Lower leg skin (tissue), 4 donors: ENCODE data around the gene PSME3. TPM values are rescaled to one million over a fixed set of nuclear protein-coding genes. Genes with fewer than 3 reads are reported as not detected.
"Not testable (repeated sequence)": the region's sequence is repeated elsewhere in the genome, so short reads cannot be mapped to it uniquely, and the experiment has no call there.

Source experiments
- DNase-seq, 2 donors: peaks; one replicate each; pipeline ENCODE4 v3.0.0-alpha.2; 2019; ENCODE audit warnings: low spot score in 2 of 2
- H3K4me3 ChIP-seq: fragments of 200-600 bp; sonication (generic); 2 replicates; pipeline ENCODE4 v1.5.1; 2017; ENCODE audit warnings: mild to moderate bottlenecking, low read depth; ENCODE audit not compliant: poor library complexity, severe bottlenecking
- POLR2A ChIP-seq, 2 donors: fragments of 450-650 bp; IDR thresholded peaks; one replicate each; pipeline ENCODE4 v1.6.1; 2016 to 2017; ENCODE audit warnings: antibody characterized with exemption in 2 of 2, mild to moderate bottlenecking in 1 of 2, moderate library complexity in 1 of 2
- WGBS, 2 donors: methylation state at CpG; one replicate each; pipeline ENCODE4 v1.1.5; 2018; 5-methylcytosine and 5-hydroxymethylcytosine counted together
- intact Hi-C: fragments of 100-400 bp; cut with DNase I; formaldehyde crosslinking; loops from one replicate; pipeline ENCODE4 v1.15.0; 2023; ENCODE audit warnings: low total_unique reads
- total RNA-seq, 4 donors: library from RNA; depleted of rRNA; stranded (reverse); fragments of >200 nt; gene quantifications; one replicate each; pipeline ENCODE4 v1.1.0, GENCODE V29; 2016
- TF ChIP-seq, protein P1 (sequence below), 3 donors: fragments of 450-650 bp; IDR thresholded peaks; one replicate each; pipeline ENCODE4 v1.5.1; 2016; ENCODE audit warnings: antibody characterized with exemption in 3 of 3, mild to moderate bottlenecking in 3 of 3, moderate library complexity in 2 of 3

PSME3 gene
- total RNA-seq, 4 donors from 2014 or later, result 56.2 to 82.0 (median 75.1) TPM

DNA sequence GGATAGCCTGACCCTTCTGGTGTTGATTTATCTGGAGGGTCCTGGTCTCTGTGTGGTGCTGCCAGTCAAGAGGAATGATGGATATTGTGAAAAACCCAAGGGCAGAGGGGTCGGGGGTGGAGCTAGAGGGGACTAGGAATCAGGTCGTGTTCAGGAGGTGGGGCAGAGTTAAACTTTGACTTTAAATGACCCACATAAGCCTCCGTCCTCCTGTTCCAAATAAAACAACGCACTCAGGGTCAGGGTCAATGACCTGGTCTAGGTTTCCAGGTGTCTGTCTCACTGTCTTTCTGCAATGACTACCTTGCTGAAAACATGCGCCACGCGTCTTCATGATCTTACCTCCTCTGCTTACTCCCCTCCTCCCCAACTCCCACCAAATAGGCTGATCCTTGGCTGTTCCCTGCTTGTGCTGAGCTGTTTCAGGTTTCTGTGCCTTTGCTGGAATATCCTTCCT is 32.5 kb downstream of the PSME3 start:
- 76 to 79% methylated on average over 7 of the region's 7 CpGs for WGBS, 2 donors
- no peak overlapping the region for H3K4me3 ChIP-seq
- TF ChIP-seq, protein P1, sequence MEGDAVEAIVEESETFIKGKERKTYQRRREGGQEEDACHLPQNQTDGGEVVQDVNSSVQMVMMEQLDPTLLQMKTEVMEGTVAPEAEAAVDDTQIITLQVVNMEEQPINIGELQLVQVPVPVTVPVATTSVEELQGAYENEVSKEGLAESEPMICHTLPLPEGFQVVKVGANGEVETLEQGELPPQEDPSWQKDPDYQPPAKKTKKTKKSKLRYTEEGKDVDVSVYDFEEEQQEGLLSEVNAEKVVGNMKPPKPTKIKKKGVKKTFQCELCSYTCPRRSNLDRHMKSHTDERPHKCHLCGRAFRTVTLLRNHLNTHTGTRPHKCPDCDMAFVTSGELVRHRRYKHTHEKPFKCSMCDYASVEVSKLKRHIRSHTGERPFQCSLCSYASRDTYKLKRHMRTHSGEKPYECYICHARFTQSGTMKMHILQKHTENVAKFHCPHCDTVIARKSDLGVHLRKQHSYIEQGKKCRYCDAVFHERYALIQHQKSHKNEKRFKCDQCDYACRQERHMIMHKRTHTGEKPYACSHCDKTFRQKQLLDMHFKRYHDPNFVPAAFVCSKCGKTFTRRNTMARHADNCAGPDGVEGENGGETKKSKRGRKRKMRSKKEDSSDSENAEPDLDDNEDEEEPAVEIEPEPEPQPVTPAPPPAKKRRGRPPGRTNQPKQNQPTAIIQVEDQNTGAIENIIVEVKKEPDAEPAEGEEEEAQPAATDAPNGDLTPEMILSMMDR (IDR thresholded peaks at IDR 0.05), result no peak
- TF ChIP-seq POLR2A (IDR thresholded peaks at IDR 0.05), result no peak
- DNase-seq, result no peak
- intact Hi-C loops, result no loop called here

DNA sequence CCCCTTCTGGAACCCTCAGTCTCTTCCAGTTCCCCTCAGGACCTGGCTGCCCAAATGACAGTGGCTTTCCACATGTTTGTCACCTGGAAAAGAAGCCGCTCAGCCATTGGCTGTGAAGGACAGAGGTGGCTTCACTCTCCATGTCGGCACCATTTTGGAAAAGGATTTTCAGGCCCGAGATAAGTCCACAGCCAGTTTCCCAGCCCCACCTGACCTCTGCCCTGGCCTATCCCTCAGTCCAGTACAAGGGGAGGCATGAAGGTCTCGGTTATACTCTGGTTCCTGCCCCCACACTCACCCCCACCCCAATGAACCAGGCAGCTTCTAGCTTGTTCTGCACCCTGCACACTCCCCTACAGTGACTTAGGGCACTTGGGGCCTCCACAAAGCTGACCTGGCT is 33.0 kb downstream of the PSME3 start:
- WGBS, 2 donors, result 86 to 94% methylated on average over 4 of the region's 4 CpGs
- intact Hi-C loops, result no loop called here
- no peak for DNase-seq
- TF ChIP-seq, protein P1 (IDR thresholded peaks at IDR 0.05), result no peak
- no peak for TF ChIP-seq POLR2A (IDR thresholded peaks at IDR 0.05)
- H3K4me3 ChIP-seq, result no peak overlapping the region

DNA sequence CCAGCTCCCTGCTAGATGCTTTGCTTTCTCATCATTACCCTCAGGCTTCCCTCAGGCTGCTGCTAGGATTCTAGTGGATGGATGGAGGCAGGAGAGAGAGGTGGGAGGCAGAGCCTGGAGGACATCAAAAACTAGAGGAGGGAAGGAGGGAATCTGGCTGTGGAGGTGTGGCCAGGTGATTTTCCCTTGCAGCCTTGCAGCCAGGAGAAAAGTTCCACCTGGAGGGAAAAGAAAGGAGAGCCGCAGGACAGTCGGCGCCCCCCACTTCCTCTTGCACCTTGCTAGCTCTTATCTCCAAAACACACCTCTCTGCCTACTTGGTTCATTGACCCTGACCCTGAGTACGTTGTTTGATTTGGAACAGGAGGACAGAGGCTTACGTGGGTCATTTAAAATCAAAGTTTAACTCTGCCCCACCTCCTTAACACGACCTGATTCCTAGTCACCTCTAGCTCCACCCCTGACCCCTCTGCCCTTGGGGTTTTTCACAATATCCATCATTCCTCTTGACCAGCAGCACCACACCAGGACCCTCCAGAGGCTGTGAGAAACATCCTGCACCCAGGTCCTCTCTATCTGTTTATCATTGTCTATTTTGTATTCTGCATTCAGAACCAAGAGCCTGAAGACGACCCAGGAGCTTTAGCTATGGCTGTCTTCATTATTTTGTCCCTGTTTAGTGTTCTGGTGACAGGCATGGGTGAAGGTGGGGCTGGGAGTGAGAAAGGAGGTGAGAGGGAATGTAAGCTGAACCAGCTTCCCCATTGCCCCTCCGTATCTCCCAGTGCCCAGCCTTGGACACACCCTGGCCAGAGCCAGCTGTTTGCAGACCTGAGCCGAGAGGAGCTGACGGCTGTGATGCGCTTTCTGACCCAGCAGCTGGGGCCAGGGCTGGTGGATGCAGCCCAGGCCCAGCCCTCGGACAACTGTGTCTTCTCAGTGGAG is 33.7 kb downstream of the PSME3 start:
- TF ChIP-seq, protein P1 (IDR thresholded peaks at IDR 0.05), result no peak
- TF ChIP-seq POLR2A (IDR thresholded peaks at IDR 0.05), result no peak
- DNase-seq, result no peak
- WGBS, 2 donors, result 76 to 79% methylated on average over 11 to 12 of the region's 12 CpGs
- intact Hi-C loops, result no loop called here
- no peak overlapping the region for H3K4me3 ChIP-seq

DNA sequence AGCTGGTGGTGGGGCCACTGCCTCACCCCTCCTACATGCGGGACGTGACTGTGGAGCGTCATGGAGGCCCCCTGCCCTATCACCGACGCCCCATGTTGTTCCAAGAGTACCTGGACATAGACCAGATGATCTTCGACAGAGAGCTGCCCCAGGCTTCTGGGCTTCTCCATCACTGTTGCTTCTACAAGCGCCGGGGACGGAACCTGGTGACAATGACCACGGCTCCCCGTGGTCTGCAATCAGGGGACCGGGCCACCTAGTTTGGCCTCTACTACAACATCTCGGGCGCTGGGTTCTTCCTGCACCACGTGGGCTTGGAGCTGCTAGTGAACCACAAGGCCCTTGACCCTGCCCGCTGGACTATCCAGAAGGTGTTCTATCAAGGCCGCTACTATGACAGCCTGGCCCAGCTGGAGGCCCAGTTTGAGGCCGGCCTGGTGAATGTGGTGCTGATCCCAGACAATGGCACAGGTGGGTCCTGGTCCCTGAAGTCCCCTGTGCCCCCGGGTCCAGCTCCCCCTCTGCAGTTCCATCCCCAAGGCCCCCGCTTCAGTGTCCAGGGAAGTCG is 34.6 kb downstream of the PSME3 start:
- DNase-seq, H3K4me3 ChIP-seq, intact Hi-C loops: not testable (repeated sequence)
- 95 to 98% methylated on average over 12 to 15 of the region's 21 CpGs for WGBS, 2 donors

DNA sequence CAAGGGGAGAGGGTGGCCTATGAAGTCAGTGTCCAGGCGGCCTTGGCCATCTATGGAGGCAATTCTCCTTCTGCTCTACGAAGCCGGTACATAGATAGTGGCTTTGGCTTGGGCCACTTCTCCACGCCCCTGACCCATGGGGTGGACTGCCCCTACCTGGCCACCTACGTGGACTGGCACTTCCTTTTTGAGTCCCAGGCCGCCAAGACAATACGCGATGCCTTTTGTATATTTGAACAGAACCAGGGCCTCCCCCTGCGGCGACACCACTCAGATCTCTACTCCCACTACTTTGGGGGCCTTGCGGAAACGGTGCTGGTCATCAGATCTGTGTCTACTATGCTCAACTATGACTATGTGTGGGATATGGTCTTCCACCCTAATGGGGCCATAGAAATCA is 35.1 kb downstream of the PSME3 start:
- 92 to 99% methylated on average over 12 of the region's 12 CpGs for WGBS, 2 donors
- no peak for DNase-seq
- TF ChIP-seq, protein P1 (IDR thresholded peaks at IDR 0.05), result no peak
- no peak for TF ChIP-seq POLR2A (IDR thresholded peaks at IDR 0.05)
- intact Hi-C loops, result no loop called here
- H3K4me3 ChIP-seq, result no peak overlapping the region

DNA sequence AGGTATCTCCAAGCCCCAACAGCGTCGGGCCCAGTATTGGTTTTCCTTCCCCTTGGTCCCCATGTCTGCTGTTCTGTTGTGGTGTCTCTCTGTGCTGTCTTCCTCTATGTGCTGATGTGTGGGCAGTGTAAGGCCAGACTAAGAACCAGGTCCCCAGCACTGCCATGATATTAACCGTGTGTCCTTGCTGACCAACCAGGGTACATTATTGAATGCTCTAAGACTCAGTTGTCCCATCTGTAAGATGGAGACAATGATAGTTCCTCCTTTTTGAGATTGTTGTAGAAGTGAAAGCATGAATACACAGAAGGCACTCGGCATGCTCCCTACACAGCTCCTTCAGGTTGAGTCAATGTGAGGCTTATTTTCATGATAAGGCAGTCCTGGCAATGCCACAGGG is 38.5 kb downstream of the PSME3 start:
- WGBS, 2 donors, result 93 to 97% methylated on average over 4 of the region's 4 CpGs
- intact Hi-C loops, result no loop called here
- no peak for DNase-seq
- no peak overlapping the region for H3K4me3 ChIP-seq
- TF ChIP-seq, protein P1 (IDR thresholded peaks at IDR 0.05), result no peak
- TF ChIP-seq POLR2A (IDR thresholded peaks at IDR 0.05), result no peak
